Right atrium auricular region (tissue), 2 donors: ENCODE results near the gene FAM240A. TPM values are rescaled to one million over a fixed set of nuclear protein-coding genes. Genes with fewer than 3 reads are reported as not detected.

Experiments
- DNase-seq: peaks from one replicate; pipeline ENCODE4 v3.0.0-alpha.2; 2019; ENCODE audit warnings: low spot score
- H3K27ac ChIP-seq, 2 donors: fragments of 200-600 bp; sonication (generic); 1 replicate in 1 of 2; 2 replicates in 1 of 2; pipeline ENCODE4 v1.5.1; 2016 to 2019
- H3K27me3 ChIP-seq, 2 donors: fragments of 200-600 bp; sonication (generic); one replicate each; pipeline versions ENCODE4 v1.5.1 to v1.6.0; 2017 to 2019
- H3K36me3 ChIP-seq: fragments of 200-600 bp; sonication (generic); one replicate; pipeline ENCODE4 v1.5.1; 2016
- H3K4me1 ChIP-seq, 2 donors: fragments of 200-600 bp; sonication (generic); one replicate each; pipeline versions ENCODE4 v1.5.1 to v1.6.0; 2017 to 2019
- H3K4me3 ChIP-seq, 2 donors: fragments of 200-600 bp; sonication (generic); 1 replicate in 1 of 2; 2 replicates in 1 of 2; pipeline ENCODE4 v1.5.1; 2017 to 2019; ENCODE audit warnings: mild to moderate bottlenecking in 1 of 2, moderate library complexity in 1 of 2
- H3K9me3 ChIP-seq, 2 donors: fragments of 200-600 bp; sonication (generic); one replicate each; pipeline ENCODE4 v1.5.1; 2019
- CTCF ChIP-seq, 2 donors: fragments of 200-600 bp; sonication (generic); IDR thresholded peaks; one replicate each; pipeline ENCODE4 v1.5.1; 2019; ENCODE audit warnings: antibody characterized with exemption in 2 of 2
- total RNA-seq, 2 donors: library from RNA; depleted of rRNA; stranded (reverse); fragments of >200 nt; gene quantifications; one replicate each; pipeline ENCODE4 v1.1.0, GENCODE V29; 2016

FAM240A gene
- total RNA-seq, 2 donors from 2014 or later: not detected

GRCh38 chr3:46593979-46594378, 18.3 kb upstream of the FAM240A start:
- H3K9me3 ChIP-seq: no peaks in the 10 kb centered on the region
- H3K4me3 ChIP-seq: no peak overlapping the region
- no peak for TF ChIP-seq CTCF (IDR thresholded peaks at IDR 0.05)
- H3K4me1 ChIP-seq: no peaks in the 10 kb centered on the region
- H3K36me3 ChIP-seq: no peaks in the 10 kb centered on the region
- DNase-seq: no peak
- no peak overlapping the region for H3K27ac ChIP-seq
- H3K27me3 ChIP-seq: no peaks in the 10 kb centered on the region

DNA sequence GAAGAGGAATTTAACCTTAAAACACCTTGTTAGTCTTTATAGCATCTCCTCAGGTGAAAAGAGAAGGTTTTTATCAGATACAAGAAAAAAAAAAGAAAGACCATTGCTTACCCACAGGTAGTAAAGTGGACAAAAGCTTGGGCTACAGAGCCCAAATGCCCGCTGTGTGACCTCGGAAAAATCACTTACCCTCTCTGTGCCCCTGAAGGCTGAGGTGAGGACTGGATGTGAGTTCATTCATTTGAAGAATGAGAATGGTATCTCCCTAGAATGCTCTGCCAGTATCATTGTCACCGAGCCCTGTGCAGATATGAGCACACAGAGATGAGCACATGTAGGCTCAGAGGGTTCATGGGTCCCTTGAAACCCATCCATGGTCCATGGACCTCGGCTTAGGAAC, 17.6 kb upstream of the FAM240A start:
- Histone ChIP-seq H3K4me3 (no peak overlapping the region), H3K27ac (no peak overlapping the region), H3K27me3 (no peaks in the 10 kb centered on the region), H3K4me1 (no peaks in the 10 kb centered on the region), H3K36me3 (no peaks in the 10 kb centered on the region), H3K9me3 (no peaks in the 10 kb centered on the region)
- DNase-seq: no peak
- no peak for TF ChIP-seq CTCF (IDR thresholded peaks at IDR 0.05)

GRCh38 chr3:46595819-46596314, 16.5 kb upstream of the FAM240A start:
- no peaks in the 10 kb centered on the region for H3K4me1 ChIP-seq
- no peak for DNase-seq

DNA sequence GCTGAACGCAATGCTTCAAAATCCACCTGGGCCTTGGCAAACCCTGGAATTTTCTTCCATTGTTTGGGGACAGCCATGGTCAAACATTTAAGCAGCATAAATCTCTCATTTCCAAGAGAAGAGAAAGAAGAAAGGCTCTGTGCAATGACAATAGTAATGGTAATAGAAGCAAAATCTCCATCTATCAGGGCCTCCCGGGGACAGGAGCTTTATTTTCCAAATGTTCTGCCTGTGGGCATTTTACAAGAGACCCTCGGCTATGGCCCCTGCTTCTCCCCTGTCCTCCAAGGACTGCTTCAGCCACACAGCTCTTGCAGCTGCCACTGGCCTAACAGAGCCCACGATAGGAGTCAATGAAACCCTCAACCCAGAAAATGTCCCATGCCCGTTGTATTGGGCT, 12.7 kb upstream of the FAM240A start:
- no peaks in the 10 kb centered on the region for H3K27me3 ChIP-seq
- no peak overlapping the region for H3K4me3 ChIP-seq
- H3K27ac ChIP-seq: no peak overlapping the region
- TF ChIP-seq CTCF (IDR thresholded peaks at IDR 0.05): no peak
- no peaks in the 10 kb centered on the region for H3K36me3 ChIP-seq
- no peaks in the 10 kb centered on the region for H3K4me1 ChIP-seq
- DNase-seq: no peak
- H3K9me3 ChIP-seq: no peaks in the 10 kb centered on the region

More at GRCh38 chr3:46595819-46596314, 16.5 kb upstream of the FAM240A start:
- Histone ChIP-seq H3K4me3 (no peak overlapping the region), H3K9me3 (no peaks in the 10 kb centered on the region), H3K36me3 (no peaks in the 10 kb centered on the region), H3K27ac (no peak overlapping the region), H3K27me3 (no peaks in the 10 kb centered on the region)
- TF ChIP-seq CTCF (IDR thresholded peaks at IDR 0.05): no peak

- H3K27ac ChIP-seq: no peak overlapping the region
- no peak overlapping the region for H3K4me3 ChIP-seq
- no peak for TF ChIP-seq CTCF (IDR thresholded peaks at IDR 0.05)
- H3K27me3 ChIP-seq: no peaks in the 10 kb centered on the region
- DNase-seq: no peak
- no peaks in the 10 kb centered on the region for H3K4me1 ChIP-seq
- no peaks in the 10 kb centered on the region for H3K9me3 ChIP-seq
- no peaks in the 10 kb centered on the region for H3K36me3 ChIP-seq
Observed at GRCh38 chr3:46603446-46604046, 8.8 kb upstream of the FAM240A start.

DNA sequence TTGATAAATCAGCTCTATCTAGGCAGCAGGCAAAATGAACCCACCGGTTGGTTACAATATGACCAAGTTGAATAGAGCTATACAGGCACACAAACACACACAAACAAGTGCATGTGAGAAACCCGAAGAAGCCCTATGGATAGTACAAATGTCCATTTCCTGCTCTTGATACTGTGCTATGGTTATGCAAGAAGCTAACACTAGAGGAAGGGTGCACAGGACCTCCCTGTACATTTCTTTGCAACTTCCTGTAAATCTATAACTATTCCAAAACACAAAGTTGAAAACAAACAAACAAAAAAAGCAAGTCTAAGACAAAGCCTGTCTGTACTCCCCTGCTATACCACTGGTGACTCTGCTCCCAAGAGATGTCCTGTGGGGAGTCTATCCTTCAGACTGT, 8.2 kb upstream of the FAM240A start:
- H3K27me3 ChIP-seq: no peaks in the 10 kb centered on the region
- H3K4me1 ChIP-seq: no peaks in the 10 kb centered on the region
- no peak for TF ChIP-seq CTCF (IDR thresholded peaks at IDR 0.05)
- no peak overlapping the region for H3K27ac ChIP-seq
- no peaks in the 10 kb centered on the region for H3K9me3 ChIP-seq
- DNase-seq: no peak
- H3K36me3 ChIP-seq: no peaks in the 10 kb centered on the region
- no peak overlapping the region for H3K4me3 ChIP-seq
